Measurements from ENCODE around the gene HCN3.
"Not testable (repeated sequence)": the region's sequence is repeated elsewhere in the genome, so short reads cannot be mapped to it uniquely, and the experiment has no call there.

The HCN3 gene

DNA sequence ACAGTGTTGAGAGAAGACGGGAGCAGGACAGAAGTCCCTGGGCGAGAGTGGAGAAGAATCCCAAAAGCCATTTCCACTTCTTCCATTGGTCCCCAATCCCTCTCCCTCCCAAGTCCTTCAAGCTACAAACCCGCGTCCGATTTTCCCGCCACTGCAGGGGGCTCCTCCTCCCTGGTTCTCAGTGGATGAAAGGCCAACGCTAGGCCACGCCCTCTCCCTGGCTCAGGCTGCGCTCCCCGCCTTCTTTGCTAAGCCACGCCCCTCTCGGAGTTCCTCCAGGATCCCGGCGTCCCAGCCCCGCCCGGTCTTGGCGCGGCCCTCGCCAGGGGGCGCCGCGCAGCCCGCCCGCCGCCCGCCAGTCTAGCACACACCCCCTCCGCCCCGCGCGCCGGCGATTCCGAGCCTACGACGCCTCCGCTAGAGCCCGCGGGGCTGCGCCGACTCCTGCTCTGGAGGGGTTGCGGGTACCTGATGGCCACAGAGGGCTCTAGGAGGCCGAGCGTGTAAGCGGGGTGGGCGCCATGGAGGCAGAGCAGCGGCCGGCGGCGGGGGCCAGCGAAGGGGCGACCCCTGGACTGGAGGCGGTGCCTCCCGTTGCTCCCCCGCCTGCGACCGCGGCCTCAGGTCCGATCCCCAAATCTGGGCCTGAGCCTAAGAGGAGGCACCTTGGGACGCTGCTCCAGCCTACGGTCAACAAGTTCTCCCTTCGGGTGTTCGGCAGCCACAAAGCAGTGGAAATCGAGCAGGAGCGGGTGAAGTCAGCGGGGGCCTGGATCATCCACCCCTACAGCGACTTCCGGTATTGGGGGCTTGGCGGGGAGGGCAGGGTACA is at the start of gene HCN3:
Gene HCN3 (plus strand): TSS at position 394 of the 832 bp plus-strand sequence. CDS start 128 bp downstream, at position 522.
- peak; percentile 89 to 92 for DNase-seq
- Mint-ChIP-seq H3K27me3 (no peaks in the 10 kb centered on the region), H3K27ac (peak within 1 kb of the TSS in 1 of 2 donors; percentile 58), H3K4me3 (peak within 1 kb of the TSS; percentile 81 to 88), H3K4me1 (peaks cover 42% of the 10 kb centered on the region), H3K9me3 (no peaks in the 10 kb centered on the region)
- peak; percentile 68 for ATAC-seq

DNA sequence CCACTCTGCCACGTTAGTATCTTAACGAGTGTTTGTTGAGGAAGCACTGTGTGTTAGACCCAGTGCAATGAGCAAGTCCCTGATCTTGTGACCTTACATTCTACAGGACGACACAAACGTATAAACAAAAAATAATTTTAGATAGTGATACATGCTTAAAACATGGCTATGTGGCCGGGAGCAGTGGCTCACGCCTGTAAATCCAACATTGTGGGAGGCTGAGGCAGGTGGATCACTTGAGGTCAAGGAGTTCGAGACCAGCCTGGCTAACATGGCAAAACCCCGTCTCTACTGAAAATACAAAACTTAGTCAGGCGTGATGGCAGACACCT is 49.2 kb upstream of the HCN3 start:
- Mint-ChIP-seq H3K4me1 (peaks cover 37% of the 10 kb centered on the region), H3K27me3 (no peaks in the 10 kb centered on the region), H3K9me3 (peaks cover 0 to 5% of the 10 kb centered on the region in 2 donors), H3K4me3 (peak overlapping the region; percentile 94 to 99), H3K27ac (peak overlapping the region; percentile 96)
- DNase-seq = no peak
- ATAC-seq = no peak

DNA sequence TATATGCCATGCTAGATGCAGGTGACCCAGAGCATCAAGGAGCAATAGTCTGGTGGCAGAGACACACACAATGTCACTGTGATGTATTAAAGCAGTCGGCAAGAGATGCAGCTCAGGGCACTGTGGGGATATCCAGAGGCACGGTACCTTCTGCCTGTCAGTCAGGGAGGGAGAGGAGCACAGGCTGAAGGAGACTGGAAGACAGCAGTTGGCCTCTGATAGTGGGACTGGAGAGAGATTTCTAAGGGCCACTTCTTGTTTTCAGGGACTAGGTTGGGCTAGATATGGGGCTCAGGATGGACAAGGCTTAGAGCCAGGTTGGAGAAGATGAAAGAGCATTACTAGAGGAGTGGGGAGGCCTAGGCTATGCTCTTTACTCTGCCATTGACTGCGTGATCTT is 46.0 kb upstream of the HCN3 start:
- H3K4me1 Mint-ChIP-seq = peaks cover 26% of the 10 kb centered on the region
- not testable (repeated sequence) for H3K27me3 Mint-ChIP-seq, H3K4me3 Mint-ChIP-seq, H3K27ac Mint-ChIP-seq, ATAC-seq, H3K9me3 Mint-ChIP-seq, DNase-seq

- peaks cover 21% of the 10 kb centered on the region for H3K4me1 Mint-ChIP-seq
- not testable (repeated sequence) for H3K4me3 Mint-ChIP-seq, H3K27me3 Mint-ChIP-seq, H3K9me3 Mint-ChIP-seq, ATAC-seq, DNase-seq
- H3K27ac Mint-ChIP-seq = peak overlapping the region in 1 of 2 donors; percentile 29
These were observed 45.0 kb upstream of the HCN3 start for GRCh38 chr1:155232001-155232978.

DNA sequence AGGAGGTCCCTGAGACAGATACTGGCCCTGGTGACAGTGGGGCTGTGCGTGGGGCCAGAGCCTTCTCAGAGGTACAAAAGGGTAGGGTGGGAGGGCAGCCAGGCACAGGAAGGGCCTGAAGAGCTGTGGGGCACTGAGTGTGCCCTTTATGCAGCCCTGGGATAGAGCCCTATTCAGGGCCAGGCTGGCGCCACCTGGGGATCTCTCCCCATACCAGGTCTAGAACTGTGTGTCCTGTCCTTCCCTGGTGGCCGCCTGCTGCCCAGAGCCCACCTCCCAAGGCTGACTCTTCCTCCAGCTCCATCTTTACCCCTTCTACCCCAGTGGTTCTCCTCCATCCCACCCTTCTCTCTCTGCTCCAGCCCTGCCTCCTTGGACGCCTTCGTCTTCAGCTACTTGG is 43.8 kb upstream of the HCN3 start:
- H3K4me1 Mint-ChIP-seq = peaks cover 11% of the 10 kb centered on the region
- not testable (repeated sequence) for H3K27ac Mint-ChIP-seq, DNase-seq, H3K9me3 Mint-ChIP-seq, H3K4me3 Mint-ChIP-seq, H3K27me3 Mint-ChIP-seq
- ATAC-seq = peak; percentile 35

DNA sequence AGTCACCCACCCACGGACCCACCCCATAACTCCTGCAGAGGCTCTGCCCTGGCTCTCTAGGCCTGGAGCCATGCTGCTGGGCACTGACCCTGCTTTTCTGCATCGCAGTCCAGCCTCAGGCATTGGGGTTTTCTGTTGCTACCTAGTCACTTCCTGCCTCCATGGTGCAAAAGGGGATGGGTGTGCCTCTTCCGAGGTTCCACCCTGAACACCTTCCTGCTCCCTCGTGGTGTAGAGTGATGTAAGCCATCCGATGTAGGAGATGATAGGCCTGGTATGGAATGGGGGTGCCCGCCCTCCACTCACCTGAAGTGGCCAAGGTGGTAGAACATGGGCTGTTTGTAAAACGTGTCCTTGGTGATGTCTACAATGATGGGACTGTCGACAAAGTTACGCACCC is 41.9 kb upstream of the HCN3 start:
- not testable (repeated sequence) for H3K4me1 Mint-ChIP-seq, H3K9me3 Mint-ChIP-seq, ATAC-seq, H3K4me3 Mint-ChIP-seq, H3K27me3 Mint-ChIP-seq, DNase-seq
- peak overlapping the region in 1 of 2 donors; percentile 1 for H3K27ac Mint-ChIP-seq

GRCh38 chr1:155236451-155236850 is 40.8 kb upstream of the HCN3 start:
- no peak for DNase-seq
- Mint-ChIP-seq H3K27me3 (no peaks in the 10 kb centered on the region), H3K9me3 (no peaks in the 10 kb centered on the region), H3K27ac (no peak overlapping the region), H3K4me3 (no peak overlapping the region), H3K4me1 (peaks cover 13% of the 10 kb centered on the region)
- no peak for ATAC-seq

DNA sequence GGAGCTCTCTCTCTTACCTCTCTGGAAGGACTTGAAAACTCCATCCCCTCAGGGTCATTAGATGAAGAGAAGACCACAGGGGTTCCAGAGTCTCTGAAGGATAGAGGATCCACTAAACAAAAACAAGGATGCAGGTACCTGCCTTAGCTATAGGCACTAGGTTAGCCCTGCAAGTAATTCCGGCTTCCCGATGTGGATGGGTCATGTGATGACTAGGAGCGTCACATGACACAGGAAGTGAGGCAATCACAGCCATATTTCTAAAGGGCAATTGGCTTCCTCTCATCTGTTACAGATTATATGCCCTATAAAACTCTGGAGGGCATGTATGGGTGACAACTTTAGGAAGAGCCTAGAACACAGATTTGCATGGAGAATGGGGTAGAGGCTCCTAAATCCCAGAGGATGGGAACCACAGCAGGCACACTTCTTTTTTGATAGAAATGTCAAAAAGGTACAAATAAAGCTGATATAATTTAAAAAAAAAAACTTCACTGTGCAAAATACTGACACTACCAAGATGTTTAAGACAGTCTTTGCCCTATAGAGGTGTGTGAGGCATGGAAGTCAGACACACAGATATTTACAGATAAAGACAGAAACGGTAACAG is 36.1 kb upstream of the HCN3 start:
- Mint-ChIP-seq H3K27me3 (no peaks in the 10 kb centered on the region), H3K4me1 (peaks cover 54% of the 10 kb centered on the region), H3K27ac (peak overlapping the region; percentile 93 to 97), H3K4me3 (peak overlapping the region; percentile 81 to 88), H3K9me3 (no peaks in the 10 kb centered on the region)
- peak; percentile 48 for ATAC-seq
- DNase-seq = peak; percentile 47 to 68

DNA sequence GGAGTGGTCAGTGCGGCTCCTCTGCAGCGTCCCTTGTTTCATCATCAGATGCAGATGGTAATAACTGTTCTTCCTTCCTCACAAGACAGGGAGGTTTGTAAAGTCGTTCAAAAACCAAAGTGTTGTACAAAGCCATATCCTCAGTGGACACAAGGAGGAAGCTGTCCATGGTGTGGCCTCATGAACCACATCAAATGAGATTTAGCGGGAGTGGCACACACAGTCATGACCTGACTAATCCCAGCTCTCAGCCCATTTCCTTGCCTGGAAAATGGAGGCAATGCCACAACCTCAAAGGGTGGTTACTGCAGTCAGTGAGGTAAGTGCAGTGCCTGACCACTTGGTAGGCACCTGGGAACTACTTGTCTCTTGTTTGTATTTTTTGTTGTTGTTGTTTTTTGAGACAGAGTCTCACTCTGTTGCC is 35.4 kb upstream of the HCN3 start:
- peak overlapping the region; percentile 93 to 97 for H3K27ac Mint-ChIP-seq
- no peaks in the 10 kb centered on the region for H3K27me3 Mint-ChIP-seq
- H3K4me3 Mint-ChIP-seq = peak overlapping the region; percentile 81 to 88
- peaks cover 55% of the 10 kb centered on the region for H3K4me1 Mint-ChIP-seq
- no peaks in the 10 kb centered on the region for H3K9me3 Mint-ChIP-seq
- ATAC-seq (no peak), DNase-seq (no peak)

- DNase-seq (no peak), ATAC-seq (no peak)
- peaks cover 55% of the 10 kb centered on the region for H3K4me1 Mint-ChIP-seq
- H3K27me3 Mint-ChIP-seq = no peaks in the 10 kb centered on the region
- H3K27ac Mint-ChIP-seq = peak overlapping the region in 1 of 2 donors; percentile 72
- peak overlapping the region; percentile 72 to 77 for H3K4me3 Mint-ChIP-seq
- no peaks in the 10 kb centered on the region for H3K9me3 Mint-ChIP-seq
These were observed 34.4 kb upstream of the HCN3 start for GRCh38 chr1:155242805-155243358.

DNA sequence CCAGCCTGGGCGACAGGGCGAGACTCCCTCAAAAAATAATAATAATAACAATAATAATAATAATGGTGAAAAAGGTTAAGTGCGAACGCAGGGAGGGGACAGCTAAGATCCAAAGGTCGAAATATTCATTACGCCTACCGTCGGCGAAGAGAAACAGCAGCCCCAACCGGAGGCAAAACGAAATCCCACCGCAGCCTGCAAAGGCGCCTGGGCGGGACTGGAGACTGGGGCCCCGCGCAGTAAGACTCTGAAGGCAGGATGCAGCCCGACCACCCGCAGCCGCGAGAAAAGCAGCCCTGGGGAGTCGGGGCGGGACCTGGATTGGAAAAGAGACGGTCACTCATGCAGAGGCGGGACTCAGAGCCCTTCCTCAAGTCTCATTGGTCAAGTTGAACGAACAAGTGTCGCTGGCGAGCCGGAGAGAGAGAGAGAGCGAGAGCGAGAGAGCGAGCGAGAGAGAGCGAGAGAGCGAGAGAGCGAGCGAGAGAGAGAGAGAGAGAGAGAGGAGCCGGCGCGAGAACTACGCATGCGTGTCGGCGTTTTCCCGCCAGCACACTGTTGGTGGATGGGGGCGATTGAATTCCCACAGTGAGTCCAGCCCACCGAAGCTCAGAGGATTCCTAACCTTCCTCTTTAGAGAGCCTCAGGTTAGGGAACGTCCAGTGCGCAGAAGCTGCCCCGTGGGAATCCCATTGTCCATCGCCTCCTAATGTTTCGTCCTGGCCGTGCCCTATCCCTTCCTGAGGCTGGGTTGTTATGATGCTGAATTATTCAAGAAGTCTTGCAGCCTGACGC is 32.7 kb upstream of the HCN3 start:
- Mint-ChIP-seq H3K27me3 (no peaks in the 10 kb centered on the region), H3K4me1 (peaks cover 55% of the 10 kb centered on the region), H3K4me3 (peak overlapping the region; percentile 70 to 77), H3K27ac (peak overlapping the region; percentile 74 to 86), H3K9me3 (no peaks in the 10 kb centered on the region)
- peak; percentile 96 to 100 for DNase-seq
- peak; percentile 97 for ATAC-seq

- no peaks in the 10 kb centered on the region for H3K27me3 Mint-ChIP-seq
- H3K9me3 Mint-ChIP-seq = no peaks in the 10 kb centered on the region
- peaks cover 59% of the 10 kb centered on the region for H3K4me1 Mint-ChIP-seq
- H3K4me3 Mint-ChIP-seq = peak overlapping the region; percentile 70 to 77
- ATAC-seq = no peak
- peak overlapping the region; percentile 29 to 86 for H3K27ac Mint-ChIP-seq
- no peak for DNase-seq
These were observed 32.1 kb upstream of the HCN3 start for GRCh38 chr1:155245163-155245524.

- H3K27me3 Mint-ChIP-seq, H3K4me3 Mint-ChIP-seq, H3K9me3 Mint-ChIP-seq, H3K27ac Mint-ChIP-seq, ATAC-seq, DNase-seq: not testable (repeated sequence)
- peaks cover 55% of the 10 kb centered on the region for H3K4me1 Mint-ChIP-seq
These were observed 30.5 kb upstream of the HCN3 start for GRCh38 chr1:155246796-155247195.

DNA sequence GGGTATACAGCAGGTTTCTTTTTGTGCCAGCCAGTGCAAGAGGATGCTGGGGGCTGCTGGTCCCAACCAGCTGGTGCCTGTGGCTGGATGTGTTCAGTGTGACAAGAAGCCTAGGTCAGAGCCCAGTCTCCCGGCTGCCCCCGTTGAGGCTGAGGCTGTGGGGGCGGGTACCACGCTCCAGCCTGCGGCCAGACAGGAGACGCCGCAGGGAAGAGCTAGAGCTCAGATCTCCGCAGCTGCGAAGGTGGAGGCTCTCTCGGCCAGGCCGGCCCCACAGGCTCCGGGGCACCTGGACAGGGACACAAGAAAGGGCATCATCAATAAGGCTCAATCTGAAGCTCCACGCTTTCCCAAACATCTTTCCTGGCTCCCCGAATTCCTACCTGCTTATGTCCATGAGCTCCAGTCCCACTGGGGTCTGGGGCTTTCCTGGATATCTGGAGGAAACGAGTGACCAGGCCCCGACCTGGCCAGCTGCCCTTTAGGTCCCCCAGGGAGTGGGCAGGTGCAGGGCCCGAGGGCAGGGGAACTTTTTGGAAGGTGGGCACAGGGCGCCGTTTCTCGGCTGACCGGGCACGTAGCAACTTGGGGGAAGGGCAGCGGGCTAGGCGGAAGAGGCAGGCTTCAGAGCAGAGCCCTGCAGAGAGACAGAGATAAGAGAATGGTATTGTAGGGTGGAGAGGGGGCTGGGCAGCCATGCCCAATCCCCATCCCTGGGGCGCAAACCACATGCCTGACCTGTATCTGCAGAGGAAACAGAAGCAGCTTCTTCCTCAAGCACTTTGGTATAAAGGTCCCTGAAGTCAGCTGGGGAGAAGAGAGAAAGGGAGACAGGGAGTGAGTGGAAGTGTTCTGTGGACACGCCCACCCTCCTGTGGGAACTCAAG is 29.4 kb upstream of the HCN3 start:
- Mint-ChIP-seq H3K4me3 (no peak overlapping the region), H3K4me1 (peaks cover 44% of the 10 kb centered on the region), H3K27ac (no peak overlapping the region), H3K9me3 (no peaks in the 10 kb centered on the region), H3K27me3 (no peaks in the 10 kb centered on the region)
- no peak for DNase-seq
- no peak for ATAC-seq
